Thymus (tissue), 11 donors: ENCODE measurements around the gene DHCR24. TPM values are rescaled to one million over a fixed set of nuclear protein-coding genes. Genes with fewer than 3 reads are reported as not detected.

Experiments used
- DNase-seq, 9 donors: peaks; one replicate each; pipeline ENCODE4 v3.0.0-alpha.2; 2013; ENCODE audit warnings: low spot score in 9 of 9, low read depth in 6 of 9, missing footprints in 1 of 9
- H3K27ac ChIP-seq, 2 donors: one replicate each; pipeline ENCODE4 v1.5.1; 2013; ENCODE audit warnings: control low read depth in 1 of 2, low read depth in 1 of 2, low read length in 1 of 2, mild to moderate bottlenecking in 1 of 2, moderate library complexity in 1 of 2
- H3K27me3 ChIP-seq, 2 donors: one replicate each; pipeline ENCODE4 v1.5.1; 2013; ENCODE audit warnings: low read length in 1 of 2; ENCODE audit not compliant: control insufficient read depth in 2 of 2, insufficient read depth in 1 of 2
- H3K36me3 ChIP-seq, 2 donors: one replicate each; pipeline ENCODE4 v1.5.1; 2013; ENCODE audit warnings: low read length in 1 of 2, mild to moderate bottlenecking in 1 of 2, moderate library complexity in 1 of 2; ENCODE audit not compliant: control insufficient read depth in 2 of 2, insufficient read depth in 2 of 2
- H3K4me1 ChIP-seq, 2 donors: one replicate each; pipeline ENCODE4 v1.5.1; 2013; ENCODE audit warnings: low read length in 2 of 2; ENCODE audit not compliant: control insufficient read depth in 2 of 2, insufficient read depth in 2 of 2
- H3K4me3 ChIP-seq, 2 donors: one replicate each; pipeline ENCODE4 v1.5.1; 2013; ENCODE audit warnings: low read length in 2 of 2, control low read depth in 1 of 2, mild to moderate bottlenecking in 1 of 2
- H3K9me3 ChIP-seq, 2 donors: one replicate each; pipeline ENCODE4 v1.5.1; 2013; ENCODE audit warnings: low read length in 1 of 2, mild to moderate bottlenecking in 1 of 2; ENCODE audit not compliant: control insufficient read depth in 2 of 2, insufficient read depth in 1 of 2
- WGBS: extraction: QIAGEN DNeasy Blood & Tissue Kit; methylation state at CpG from one replicate; pipeline ENCODE4 v1.1.7; 2013; 5-methylcytosine and 5-hydroxymethylcytosine counted together
- polyA plus RNA-seq: library from polyadenylated mRNA; stranded (reverse); fragments of 200-250 nt; gene quantifications from one replicate; pipeline ENCODE4 v1.2.3, GENCODE V29; 2013
- total RNA-seq: library from RNA; stranded (reverse); fragments of 120-200 nt; gene quantifications from one replicate; pipeline ENCODE4 v1.2.4, GENCODE V29; 2013
- donor health status: healthy.

The DHCR24 gene
- total and polyA plus RNA-seq, 2 donors, result 8.0 to 14.2 TPM

DNA sequence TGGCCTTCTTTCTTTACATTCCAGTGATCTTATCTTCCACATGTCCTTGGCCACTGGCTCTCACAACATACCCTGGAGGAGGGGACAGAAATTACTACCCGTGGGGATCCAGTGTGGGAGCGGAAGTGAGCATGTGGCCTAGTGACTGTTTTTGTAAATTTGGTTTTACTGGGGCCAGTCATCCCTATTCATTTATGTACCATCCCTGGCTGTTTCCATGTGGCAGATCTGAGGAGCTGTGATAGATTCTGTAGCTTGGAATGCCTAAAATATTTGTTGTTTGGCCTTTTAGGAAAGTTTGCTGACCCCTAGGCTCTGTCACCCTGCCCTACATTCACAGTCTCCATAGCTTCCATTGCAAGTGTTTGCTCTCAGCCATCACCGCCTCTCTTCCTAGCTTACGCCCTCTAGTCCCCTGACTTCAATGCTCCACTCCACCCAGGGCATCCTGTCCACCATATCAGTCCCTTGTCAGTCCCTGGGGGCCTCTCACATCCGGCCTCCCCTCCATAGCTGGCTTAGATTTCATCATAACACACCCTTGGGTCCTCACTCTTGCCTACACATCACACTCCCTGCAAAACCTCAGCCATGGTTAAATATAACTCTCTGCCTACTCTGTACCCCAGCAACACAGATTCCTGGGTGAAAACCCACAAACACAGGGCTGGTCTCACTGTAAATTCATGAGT is 25.8 kb downstream of the DHCR24 start:
- no peak overlapping the region for H3K27ac ChIP-seq
- H3K4me1 ChIP-seq, result no peaks in the 10 kb centered on the region
- H3K4me3 ChIP-seq, result no peak overlapping the region
- WGBS, result 93% methylated on average over 5 of the region's 5 CpGs
- DNase-seq, result no peak
- H3K27me3 ChIP-seq, result no peaks in the 10 kb centered on the region
- peaks cover 8 to 51% of the 10 kb centered on the region in 2 donors for H3K36me3 ChIP-seq
- no peaks in the 10 kb centered on the region for H3K9me3 ChIP-seq

- H3K4me3 ChIP-seq, result no peak overlapping the region
- H3K9me3 ChIP-seq, result no peaks in the 10 kb centered on the region
- H3K27me3 ChIP-seq, result no peaks in the 10 kb centered on the region
- DNase-seq, result no peak
- H3K4me1 ChIP-seq, result no peaks in the 10 kb centered on the region
- no peak overlapping the region for H3K27ac ChIP-seq
- peaks cover 7 to 42% of the 10 kb centered on the region in 2 donors for H3K36me3 ChIP-seq
- WGBS, result 93% methylated on average over 5 of the region's 5 CpGs
Observed at GRCh38 chr1:54859700-54860391, 27.1 kb downstream of the DHCR24 start.

DNA sequence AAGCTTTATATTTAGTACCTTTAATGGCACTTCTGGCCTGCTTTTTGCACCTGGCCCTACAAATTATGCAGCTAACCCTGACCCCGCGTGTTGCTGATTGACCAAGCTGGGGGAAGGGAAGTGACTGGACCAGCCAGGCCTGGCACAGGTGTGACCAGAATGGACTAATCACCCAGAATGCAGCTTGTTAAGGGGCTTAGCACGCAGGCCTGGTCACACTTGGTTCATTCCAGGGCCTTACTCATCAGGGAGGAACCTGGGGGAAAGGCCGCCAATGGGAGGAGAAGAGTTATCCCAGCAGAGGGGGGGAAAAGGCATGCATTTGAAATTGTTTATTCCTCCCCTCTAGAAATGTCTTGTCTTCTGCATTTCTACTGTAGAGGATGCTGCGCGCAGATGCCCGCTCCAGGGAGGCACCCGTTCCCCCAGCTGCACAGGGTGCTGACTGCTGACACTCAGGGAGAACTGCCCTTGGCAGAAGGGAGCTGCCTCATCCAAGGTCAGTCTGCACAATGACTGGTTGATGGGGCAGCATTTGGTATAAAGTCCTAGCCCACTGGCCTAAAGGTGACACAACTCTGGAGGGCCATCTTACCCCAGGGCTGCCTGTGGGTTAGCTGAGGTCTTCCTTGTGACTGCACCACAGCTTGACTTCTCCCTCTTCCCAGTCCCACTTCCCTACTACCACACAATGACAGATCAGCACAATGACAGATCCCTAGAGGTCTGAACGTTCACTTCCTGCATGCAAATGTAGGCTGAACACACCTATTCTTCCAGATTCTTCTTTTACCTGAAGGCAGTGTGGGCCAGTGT is 29.0 kb downstream of the DHCR24 start:
- H3K27ac ChIP-seq, result no peak overlapping the region
- no peaks in the 10 kb centered on the region for H3K9me3 ChIP-seq
- no peak overlapping the region for H3K4me3 ChIP-seq
- H3K4me1 ChIP-seq, result no peaks in the 10 kb centered on the region
- WGBS, result 92% methylated on average over 9 of the region's 9 CpGs
- peaks cover 11 to 44% of the 10 kb centered on the region in 2 donors for H3K36me3 ChIP-seq
- no peak for DNase-seq
- H3K27me3 ChIP-seq, result no peaks in the 10 kb centered on the region

DNA sequence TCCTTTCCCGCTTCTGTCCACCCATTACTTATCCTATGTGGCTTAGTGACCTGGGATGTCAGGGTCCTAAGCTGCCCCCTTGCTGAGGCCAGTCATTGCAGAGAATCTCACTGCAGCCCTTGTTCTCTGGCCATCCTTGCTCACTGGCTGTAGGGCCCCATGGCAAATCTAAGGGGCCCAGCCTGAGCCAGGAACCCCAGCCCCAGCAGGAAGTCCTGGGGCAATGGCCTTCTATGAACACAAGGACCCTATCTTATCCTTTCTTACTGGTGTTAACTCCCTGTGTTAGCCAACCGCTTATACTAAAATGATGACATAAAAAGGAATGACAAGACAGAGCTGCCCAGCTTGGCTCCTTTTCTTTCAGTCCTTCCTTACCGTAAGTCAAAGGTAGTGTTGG is 29.9 kb downstream of the DHCR24 start:
- no peak overlapping the region for H3K4me3 ChIP-seq
- H3K36me3 ChIP-seq, result peaks cover 11 to 48% of the 10 kb centered on the region in 2 donors
- no peaks in the 10 kb centered on the region for H3K27me3 ChIP-seq
- no peaks in the 10 kb centered on the region for H3K4me1 ChIP-seq
- no peak overlapping the region for H3K27ac ChIP-seq
- DNase-seq, result no peak
- no peaks in the 10 kb centered on the region for H3K9me3 ChIP-seq
- 99% methylated on average over 3 of the region's 3 CpGs for WGBS

- Histone ChIP-seq H3K9me3 (no peaks in the 10 kb centered on the region), H3K4me3 (no peak overlapping the region), H3K36me3 (peaks cover 14 to 53% of the 10 kb centered on the region in 2 donors), H3K27ac (no peak overlapping the region), H3K27me3 (no peaks in the 10 kb centered on the region), H3K4me1 (peaks cover 0 to 4% of the 10 kb centered on the region in 2 donors)
- 98% methylated on average over 12 of the region's 12 CpGs for WGBS
- no peak for DNase-seq
Observed at GRCh38 chr1:54854381-54855020, 32.5 kb downstream of the DHCR24 start.

GRCh38 chr1:54853793-54854370 is 33.1 kb downstream of the DHCR24 start:
- Histone ChIP-seq H3K27ac (no peak overlapping the region), H3K9me3 (no peaks in the 10 kb centered on the region), H3K4me1 (peaks cover 0 to 4% of the 10 kb centered on the region in 2 donors), H3K4me3 (no peak overlapping the region), H3K36me3 (peaks cover 14 to 56% of the 10 kb centered on the region in 2 donors), H3K27me3 (no peaks in the 10 kb centered on the region)
- DNase-seq, result no peak
- 97% methylated on average over 12 of the region's 12 CpGs for WGBS

DNA sequence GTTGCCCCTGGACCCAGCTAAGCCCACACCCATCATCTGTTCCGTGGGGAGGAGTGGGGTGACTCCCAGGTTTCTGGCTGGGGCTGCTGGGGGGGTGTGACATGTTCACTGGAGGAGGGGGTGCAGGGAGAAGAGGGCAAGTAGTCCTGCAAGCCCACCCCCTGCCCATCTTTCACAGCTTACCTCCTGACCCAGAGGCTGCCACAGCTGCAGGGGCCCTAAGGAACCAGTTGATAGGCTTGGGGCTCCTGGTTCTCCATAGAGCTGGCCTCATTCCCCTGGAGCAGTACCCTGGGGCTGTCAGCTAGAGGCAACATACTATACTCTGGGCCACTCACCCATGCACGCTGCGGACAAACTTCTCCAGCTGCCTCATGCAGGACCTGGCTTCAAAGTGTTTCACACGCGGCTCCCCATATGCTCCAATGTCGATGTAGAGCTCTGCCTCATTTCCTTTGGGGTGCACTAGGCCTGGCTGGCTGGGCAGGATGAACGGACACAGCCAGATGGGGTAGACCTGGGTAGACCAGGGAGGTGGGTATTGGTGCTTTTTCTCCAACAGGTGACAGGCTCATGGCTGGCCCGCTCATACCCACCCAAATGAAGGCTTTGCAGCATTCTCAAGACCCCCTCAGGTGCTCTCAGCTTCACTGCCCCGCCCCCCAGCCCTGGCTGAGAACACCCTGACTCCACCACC is 33.8 kb downstream of the DHCR24 start:
- Histone ChIP-seq H3K4me1 (peaks cover 0 to 4% of the 10 kb centered on the region in 2 donors), H3K4me3 (no peak overlapping the region), H3K36me3 (peaks cover 14 to 58% of the 10 kb centered on the region in 2 donors), H3K27ac (no peak overlapping the region), H3K27me3 (no peaks in the 10 kb centered on the region), H3K9me3 (no peaks in the 10 kb centered on the region)
- no peak for DNase-seq
- WGBS, result 99% methylated on average over 9 of the region's 9 CpGs

DNA sequence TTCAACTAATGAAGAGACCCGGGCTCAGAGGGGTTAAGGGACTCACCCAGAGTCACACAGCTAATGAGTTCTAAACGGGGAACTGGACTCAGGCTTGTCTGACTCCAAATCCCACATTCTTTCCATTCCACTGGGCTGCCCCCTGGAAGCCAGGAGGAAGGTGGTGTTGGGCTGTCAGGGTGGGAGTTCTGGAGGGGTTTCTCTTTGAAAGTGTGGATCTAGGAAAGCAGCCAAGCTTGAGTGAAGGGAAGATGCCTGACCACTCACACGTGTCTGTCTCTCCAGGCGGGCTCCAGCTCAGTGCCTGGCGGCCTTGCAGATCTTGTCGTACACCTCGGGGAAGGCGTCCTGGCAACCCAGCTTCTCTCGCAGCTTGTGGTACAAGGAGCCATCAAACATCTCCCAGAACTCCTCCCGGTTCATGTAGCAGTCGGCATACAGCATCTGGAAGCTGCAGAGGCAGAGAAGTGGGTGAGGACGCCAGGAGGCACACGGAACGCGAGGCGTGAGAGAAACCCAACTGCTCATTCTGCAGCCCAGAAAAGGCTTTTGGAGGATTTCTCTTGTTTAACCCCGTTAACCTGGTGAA is 35.0 kb downstream of the DHCR24 start:
- no peak for DNase-seq
- H3K27me3 ChIP-seq, result no peaks in the 10 kb centered on the region
- 89% methylated on average over 17 of the region's 17 CpGs for whole genome bisulfite sequencing
- peaks cover 0 to 4% of the 10 kb centered on the region in 2 donors for H3K4me1 ChIP-seq
- no peak overlapping the region for H3K27ac ChIP-seq
- peaks cover 11 to 56% of the 10 kb centered on the region in 2 donors for H3K36me3 ChIP-seq
- no peaks in the 10 kb centered on the region for H3K9me3 ChIP-seq
- H3K4me3 ChIP-seq, result no peak overlapping the region
